HPDE6-E6E7 (cell line): ENCODE data around the gene PTCSC3.

Experiments used
- DNase-seq: peaks from one replicate; pipeline ENCODE4 v3.0.0; 2011; ENCODE audit warnings: missing footprints; ENCODE audit errors: extremely low spot score

PTCSC3 gene

GRCh38 chr14:36176524-36176923 lies at the start of gene PTCSC3:
TSS of gene PTCSC3 (minus strand) at chr14:36176722.
- no peak for DNase-seq

- no peak for DNase-seq
Observed at GRCh38 chr14:36226164-36226563, 49.6 kb upstream of the PTCSC3 start.

- no peak for DNase-seq
Observed at GRCh38 chr14:36224176-36224575, 47.7 kb upstream of the PTCSC3 start.

GRCh38 chr14:36223558-36223957 lies 47.0 kb upstream of the PTCSC3 start:
- no peak for DNase-seq

GRCh38 chr14:36222952-36223468 lies 46.5 kb upstream of the PTCSC3 start:
- DNase-seq, result no peak

- DNase-seq, result no peak
Observed at GRCh38 chr14:36222337-36222736, 45.8 kb upstream of the PTCSC3 start.

- DNase-seq, result no peak
Observed at GRCh38 chr14:36221112-36221511, 44.6 kb upstream of the PTCSC3 start.

- DNase-seq, result no peak
Observed at GRCh38 chr14:36217732-36218131, 41.2 kb upstream of the PTCSC3 start.

- no peak for DNase-seq
Observed at GRCh38 chr14:36217027-36217426, 40.5 kb upstream of the PTCSC3 start.

GRCh38 chr14:36215217-36215598 lies 38.7 kb upstream of the PTCSC3 start:
- DNase-seq, result no peak

- no peak for DNase-seq
Observed at GRCh38 chr14:36214476-36215216, 38.1 kb upstream of the PTCSC3 start.

- DNase-seq, result no peak
Observed at GRCh38 chr14:36212987-36213386, 36.5 kb upstream of the PTCSC3 start.

GRCh38 chr14:36212577-36212976 lies 36.1 kb upstream of the PTCSC3 start:
- no peak for DNase-seq

- DNase-seq, result no peak
Observed at GRCh38 chr14:36208690-36209278, 32.3 kb upstream of the PTCSC3 start.

GRCh38 chr14:36207500-36207899 lies 31.0 kb upstream of the PTCSC3 start:
- DNase-seq, result no peak

GRCh38 chr14:36204461-36205073 lies 28.0 kb upstream of the PTCSC3 start:
- no peak for DNase-seq

GRCh38 chr14:36198378-36198777 lies 21.9 kb upstream of the PTCSC3 start:
- DNase-seq, result no peak

GRCh38 chr14:36194663-36195062 lies 18.1 kb upstream of the PTCSC3 start:
- DNase-seq, result no peak

GRCh38 chr14:36192530-36192929 lies 16.0 kb upstream of the PTCSC3 start:
- no peak for DNase-seq

GRCh38 chr14:36183402-36183801 lies 6.9 kb upstream of the PTCSC3 start:
- no peak for DNase-seq

- no peak for DNase-seq
Observed at GRCh38 chr14:36181417-36181816, 4.9 kb upstream of the PTCSC3 start.

- DNase-seq, result no peak
Observed at GRCh38 chr14:36177489-36177888, 967 bp upstream of the PTCSC3 start.
